HG03354 (cell line): Measurements from ENCODE around the gene ULBP2.

Experiments used
- ATAC-seq: cut with Tn5 transposase; IDR thresholded peaks from one replicate; pipeline ENCODE4 v1.9.1; 2021; ENCODE audit warnings: mild to moderate bottlenecking; ENCODE audit not compliant: unreplicated experiment, poor library complexity, severe bottlenecking

Gene ULBP2, protein sequence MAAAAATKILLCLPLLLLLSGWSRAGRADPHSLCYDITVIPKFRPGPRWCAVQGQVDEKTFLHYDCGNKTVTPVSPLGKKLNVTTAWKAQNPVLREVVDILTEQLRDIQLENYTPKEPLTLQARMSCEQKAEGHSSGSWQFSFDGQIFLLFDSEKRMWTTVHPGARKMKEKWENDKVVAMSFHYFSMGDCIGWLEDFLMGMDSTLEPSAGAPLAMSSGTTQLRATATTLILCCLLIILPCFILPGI

DNA sequence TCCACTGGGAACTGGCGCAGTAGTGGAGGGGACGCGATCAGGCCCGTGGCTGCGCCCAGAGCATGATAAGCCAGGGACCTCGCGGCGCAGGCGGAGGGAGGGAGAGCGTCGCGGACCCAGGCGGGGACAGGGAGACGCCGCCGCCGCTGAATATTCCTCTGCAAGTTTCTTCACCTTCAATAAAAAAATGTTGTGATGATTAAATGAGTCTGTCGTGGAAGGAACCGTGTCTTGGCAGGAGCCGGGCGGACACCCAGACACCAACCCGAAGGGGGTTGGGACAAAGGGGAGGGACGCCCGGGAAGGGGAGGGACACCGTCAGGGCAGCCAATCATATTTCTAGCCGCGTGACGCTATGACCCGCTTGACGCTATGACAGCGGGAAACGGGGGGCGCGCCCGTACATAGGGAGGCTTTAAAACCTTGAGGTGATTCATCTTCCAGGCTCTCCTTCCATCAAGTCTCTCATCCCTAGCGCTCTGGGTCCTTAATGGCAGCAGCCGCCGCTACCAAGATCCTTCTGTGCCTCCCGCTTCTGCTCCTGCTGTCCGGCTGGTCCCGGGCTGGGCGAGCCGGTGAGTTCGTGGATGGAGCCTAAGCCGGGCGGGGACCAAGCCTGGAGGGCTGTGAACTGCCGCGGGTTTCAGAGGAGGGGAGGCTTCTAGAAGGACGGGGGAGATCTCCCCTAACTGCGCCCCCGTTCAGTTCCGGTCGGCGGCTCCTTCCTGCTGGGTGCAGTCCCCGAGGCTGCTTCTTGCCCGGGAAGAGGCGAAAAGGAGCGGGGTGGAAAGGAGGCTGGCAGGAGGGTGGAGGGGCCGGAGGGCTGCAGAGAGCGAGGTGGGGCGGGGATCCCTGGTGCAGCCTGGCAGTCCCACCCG lies at the start of gene ULBP2:
Gene ULBP2, plus strand, starts transcription at position 432 of the 878 bp plus-strand sequence. Its CDS starts 59 bp downstream, at position 491.
- no peak for ATAC-seq

DNA sequence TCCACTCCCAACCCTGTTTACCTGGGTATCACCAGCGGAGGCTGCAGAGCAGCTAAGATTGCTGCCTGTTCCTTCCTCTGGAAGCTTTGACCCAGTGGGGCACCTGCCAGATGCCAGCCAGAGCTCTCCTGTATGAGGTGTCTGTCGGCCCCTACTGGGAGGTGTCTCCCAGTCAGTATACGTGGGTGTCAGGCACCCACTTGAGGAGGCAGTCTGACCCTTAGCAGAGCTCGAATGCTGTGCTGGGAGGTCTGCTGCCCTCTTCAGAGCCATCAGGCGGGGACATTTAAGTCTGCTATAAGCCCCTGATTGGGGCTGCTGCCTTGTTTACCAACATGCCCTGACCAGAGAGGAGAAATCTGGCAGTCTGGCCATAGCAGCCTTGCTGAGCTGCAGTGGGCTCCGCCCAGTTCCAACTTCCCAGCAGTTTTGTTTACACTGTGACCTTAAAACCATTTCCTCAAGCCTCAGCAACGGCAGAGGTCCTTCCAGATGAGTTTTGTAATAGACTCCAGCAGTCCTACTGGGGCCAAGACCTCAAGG lies 46.7 kb upstream of the ULBP2 start:
- no peak for ATAC-seq

- no peak for ATAC-seq
These were observed 46.0 kb upstream of the ULBP2 start for GRCh38 chr6:149895833-149896271.

GRCh38 chr6:149896491-149896890 lies 45.3 kb upstream of the ULBP2 start:
- ATAC-seq = no peak

- ATAC-seq = no peak
These were observed 44.7 kb upstream of the ULBP2 start for GRCh38 chr6:149897015-149897697.

GRCh38 chr6:149897855-149898744 lies 43.7 kb upstream of the ULBP2 start, which contains the start of gene RAET1E:
TSS of gene RAET1E (minus strand) at chr6:149898113. CDS start at chr6:149890901, 7,212 bp downstream.
- no peak for ATAC-seq

DNA sequence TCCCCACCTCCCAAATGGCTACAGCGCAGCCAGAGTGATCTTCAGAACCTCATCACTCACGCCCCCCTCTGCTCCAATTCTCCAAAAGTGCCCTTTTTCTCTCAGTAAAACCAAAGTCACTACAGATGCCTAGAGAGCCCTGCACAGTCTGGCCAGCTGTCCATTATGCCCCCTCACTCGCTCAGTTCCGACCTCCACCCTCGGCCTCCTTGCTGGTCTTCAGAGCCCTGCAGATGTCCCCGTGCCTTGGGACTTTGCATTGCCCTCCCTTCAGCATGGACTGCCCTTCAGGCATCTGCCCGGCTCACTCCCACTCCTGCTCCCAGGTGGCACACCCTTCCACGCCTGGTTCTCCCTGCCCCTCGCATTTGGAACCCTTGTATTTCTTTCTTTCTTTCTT lies 42.8 kb upstream of the ULBP2 start:
- ATAC-seq = no peak

DNA sequence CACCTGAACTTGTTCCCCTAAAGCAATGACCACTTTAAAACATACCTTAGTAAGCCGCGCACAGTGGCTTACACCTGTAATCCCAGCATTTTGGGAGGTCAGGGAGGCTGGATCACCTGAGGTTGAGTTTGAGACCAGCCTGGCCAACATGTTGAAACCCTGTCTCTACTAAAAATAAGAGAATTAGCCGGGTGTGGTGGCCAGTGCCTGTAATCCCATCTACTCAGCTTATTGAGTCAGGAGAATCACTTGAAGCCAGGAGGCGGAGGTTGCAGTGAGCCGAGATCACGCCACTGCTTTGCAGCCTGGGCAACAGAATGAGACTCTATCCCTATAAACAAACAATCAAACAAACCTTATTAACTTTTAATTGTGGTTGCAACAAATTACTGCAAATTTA lies 42.3 kb upstream of the ULBP2 start:
- no peak for ATAC-seq

DNA sequence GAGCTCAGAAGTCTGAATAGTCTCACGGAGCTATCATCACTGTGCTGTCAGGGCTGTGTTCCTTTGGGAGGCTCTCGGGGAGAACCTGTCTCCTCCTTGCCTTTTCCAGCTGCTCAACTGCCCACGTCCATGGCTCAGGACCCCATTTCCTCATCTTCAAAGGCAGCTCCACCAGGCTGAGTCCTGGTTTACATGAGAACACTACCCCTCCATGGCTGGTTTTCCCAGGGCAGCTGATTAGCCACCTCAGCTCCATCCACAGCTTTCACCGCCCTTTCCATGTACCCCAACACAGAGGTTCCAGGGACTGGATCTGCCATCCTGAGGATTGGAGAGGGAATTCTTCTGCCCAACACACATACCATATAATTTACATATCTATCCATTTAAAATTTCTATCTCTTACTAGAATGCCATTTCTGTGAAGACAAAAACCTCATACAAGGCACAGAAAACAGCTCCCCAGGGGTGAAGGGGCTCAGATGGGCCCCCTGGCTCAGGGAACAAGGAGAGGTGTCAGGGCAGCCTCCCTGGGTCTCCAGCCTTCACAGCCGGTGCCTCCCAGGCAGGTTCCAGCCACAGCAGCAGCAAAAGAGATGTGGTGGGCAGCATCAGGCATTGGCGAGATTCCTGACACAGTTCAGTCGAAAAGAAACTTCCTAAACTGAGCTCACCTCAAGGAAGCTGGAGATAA lies 41.7 kb upstream of the ULBP2 start:
- ATAC-seq = no peak

GRCh38 chr6:149900620-149901443 lies 41.0 kb upstream of the ULBP2 start:
- ATAC-seq = no peak

DNA sequence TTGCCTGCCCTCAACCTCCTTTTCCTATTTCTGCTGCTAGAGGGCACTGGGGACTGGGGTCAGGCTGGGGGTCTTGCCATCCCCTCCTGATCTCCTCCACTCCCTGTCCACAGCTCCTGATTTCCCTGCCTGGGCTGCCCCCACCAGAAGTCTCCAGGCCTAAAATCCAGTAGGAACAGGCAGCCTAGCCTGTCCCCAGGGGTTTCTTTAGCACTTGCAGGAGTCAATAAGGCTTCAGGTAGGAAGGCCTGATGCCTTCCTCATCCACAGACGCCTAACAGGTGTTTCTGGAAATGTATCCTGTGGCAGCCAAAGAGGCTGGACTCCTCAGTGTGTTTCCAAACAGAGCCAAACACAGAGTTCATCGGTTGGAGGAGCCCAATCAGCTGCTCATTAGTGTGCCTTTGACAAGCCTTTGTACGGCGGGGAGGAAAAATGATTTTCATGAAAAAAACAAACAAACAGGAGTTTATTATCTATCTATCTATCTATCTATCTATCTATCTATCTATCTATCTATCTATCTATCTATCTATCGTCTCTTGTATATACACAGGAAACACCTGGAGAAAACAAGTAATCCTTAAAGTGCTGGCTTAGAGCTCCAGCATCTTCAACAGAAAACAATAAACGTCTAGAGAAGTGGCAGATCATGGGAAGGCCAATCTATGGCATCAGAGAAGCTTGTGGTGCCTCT lies 40.2 kb upstream of the ULBP2 start:
- no peak for ATAC-seq

DNA sequence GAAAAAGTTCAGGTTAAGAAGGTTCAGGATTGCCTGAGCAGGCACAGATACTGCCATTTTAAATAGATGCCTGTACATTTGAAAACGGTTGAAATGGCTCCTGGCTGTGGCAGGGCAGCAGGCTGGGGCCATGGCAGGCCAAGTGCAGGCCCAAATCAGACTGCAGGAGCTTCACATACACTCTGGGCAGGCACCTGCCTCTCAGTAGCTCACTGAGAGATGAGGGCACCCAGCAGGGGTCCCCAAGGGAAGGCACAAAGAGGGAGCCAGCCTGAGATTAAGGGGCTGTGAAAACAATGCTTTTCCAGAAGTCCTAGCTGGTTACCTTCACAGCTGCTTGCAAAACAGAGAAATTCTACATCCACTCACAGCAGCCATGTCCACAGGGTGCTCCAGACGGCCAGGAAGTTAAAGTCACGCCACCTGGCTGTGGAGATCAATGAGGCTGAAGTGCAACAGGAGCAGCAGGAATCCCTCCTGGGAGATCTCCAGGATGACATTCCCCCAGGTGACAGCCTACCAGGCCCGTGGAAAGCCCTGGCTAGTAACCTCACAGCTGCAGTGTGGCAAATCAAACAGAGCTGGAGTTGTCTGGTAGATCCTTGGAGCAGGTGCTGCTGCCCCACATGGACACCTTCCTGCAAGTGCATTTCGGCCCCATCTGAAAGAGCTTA lies 37.7 kb upstream of the ULBP2 start:
- no peak for ATAC-seq

GRCh38 chr6:149904661-149905370 lies 37.0 kb upstream of the ULBP2 start:
- ATAC-seq = no peak

DNA sequence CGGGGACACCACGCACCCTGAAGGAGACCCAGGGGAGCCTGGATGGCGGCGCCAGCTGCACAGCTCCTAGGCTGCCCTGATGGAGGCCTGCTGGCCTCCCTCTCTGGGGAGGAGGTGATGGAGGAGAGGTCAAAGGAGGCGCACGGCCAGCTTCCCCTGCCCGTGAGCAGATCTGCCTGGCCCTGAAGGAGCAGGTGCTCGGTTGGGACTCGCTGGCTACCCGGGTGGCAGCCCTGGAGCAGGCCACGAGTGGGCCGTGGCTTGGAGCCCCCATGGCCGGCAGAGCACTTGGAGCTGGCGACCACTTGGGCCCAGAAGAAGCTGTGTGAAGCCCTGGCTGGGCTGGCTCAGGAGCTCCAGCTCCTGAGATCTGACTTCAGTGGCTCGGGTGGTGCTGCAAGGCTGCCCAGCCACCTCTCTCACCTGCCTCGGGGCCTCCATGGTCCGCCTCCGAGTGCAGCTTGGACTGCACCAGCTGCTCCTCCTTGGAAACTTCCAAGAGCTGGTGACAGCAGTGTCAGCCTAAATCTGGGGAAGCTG lies 36.4 kb upstream of the ULBP2 start:
- no peak for ATAC-seq

DNA sequence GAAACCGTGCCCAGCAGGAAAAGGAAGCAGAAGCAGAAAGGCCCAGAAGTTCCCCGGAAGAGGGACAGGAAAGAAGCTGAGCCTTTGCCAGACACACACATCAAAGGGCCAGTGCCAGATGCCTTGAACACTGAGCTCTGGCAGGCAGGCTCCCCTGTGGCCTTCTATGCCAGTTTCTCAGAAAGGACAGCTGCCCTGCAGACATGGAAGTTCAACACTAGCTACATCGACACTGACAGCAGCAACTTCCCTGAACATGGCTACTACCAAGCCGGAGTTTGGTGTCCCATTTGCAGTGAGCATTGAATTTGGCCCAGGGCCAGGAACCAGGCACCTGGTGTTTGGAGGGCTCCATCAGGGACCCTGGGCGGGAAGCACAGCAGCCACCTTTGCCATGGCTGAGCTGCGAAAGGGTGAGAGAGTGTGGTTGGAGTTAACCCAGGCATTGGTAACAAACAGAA lies 35.9 kb upstream of the ULBP2 start:
- no peak for ATAC-seq

GRCh38 chr6:149906405-149906804 lies 35.4 kb upstream of the ULBP2 start:
- ATAC-seq = no peak
